Measurements from ENCODE around the gene MAK. TPM values are rescaled to one million over a fixed set of nuclear protein-coding genes. Genes with fewer than 3 reads are reported as not detected.

Gene MAK
- total RNA-seq, 1 experiment from 2014 or later = not detected

- no peaks in the 10 kb centered on the region for H3K27me3 ChIP-seq (ENCODE audit: low read length)
Measured at GRCh38 chr6:10847684-10848083, 9.3 kb upstream of the MAK start.

GRCh38 chr6:10843554-10843953 is 5.2 kb upstream of the MAK start:
- peaks cover 7% of the 10 kb centered on the region for H3K4me1 ChIP-seq (ENCODE audit: low read length)
- H3K4me2 ChIP-seq (ENCODE audit: low read depth, low read length, poor library complexity, severe bottlenecking) = no peak overlapping the region
- H3K9me3 ChIP-seq (ENCODE audit: low read length) = no peaks in the 10 kb centered on the region
- no peaks in the 10 kb centered on the region for H3K36me3 ChIP-seq (ENCODE audit: insufficient read depth, low read length)
- no peaks in the 10 kb centered on the region for H4K20me1 ChIP-seq (ENCODE audit: insufficient read depth, low read depth, low read length)
- no peak overlapping the region for H2AFZ ChIP-seq (ENCODE audit: low read length)
- H3K9ac ChIP-seq (ENCODE audit: low read length) = no peak overlapping the region
- no peaks in the 10 kb centered on the region for H3K79me2 ChIP-seq (ENCODE audit: low read length)
- no peak overlapping the region for H3K4me3 ChIP-seq (ENCODE audit: low read length)
- no peaks in the 10 kb centered on the region for H3K9me2 ChIP-seq (replicated peaks; ENCODE audit: insufficient read depth, low read length)
- H3K27me3 ChIP-seq (ENCODE audit: low read length) = no peaks in the 10 kb centered on the region
- no peak overlapping the region for H3K27ac ChIP-seq (ENCODE audit: low read length)
- no peak for DNase-seq

More at GRCh38 chr6:10847684-10848083, 9.3 kb upstream of the MAK start:
- H2AFZ ChIP-seq (ENCODE audit: low read length) = no peak overlapping the region
- no peak overlapping the region for H3K4me3 ChIP-seq (ENCODE audit: low read length)
- no peaks in the 10 kb centered on the region for H3K9me2 ChIP-seq (replicated peaks; ENCODE audit: insufficient read depth, low read length)
- no peaks in the 10 kb centered on the region for H3K4me1 ChIP-seq (ENCODE audit: low read length)
- H3K79me2 ChIP-seq (ENCODE audit: low read length) = no peaks in the 10 kb centered on the region
- no peaks in the 10 kb centered on the region for H3K9me3 ChIP-seq (ENCODE audit: low read length)
- no peak overlapping the region for H3K9ac ChIP-seq (ENCODE audit: low read length)
- DNase-seq = peak; percentile 54
- H4K20me1 ChIP-seq (ENCODE audit: insufficient read depth, low read depth, low read length) = no peaks in the 10 kb centered on the region
- no peak overlapping the region for H3K27ac ChIP-seq (ENCODE audit: low read length)
- no peaks in the 10 kb centered on the region for H3K36me3 ChIP-seq (ENCODE audit: insufficient read depth, low read length)
- no peak overlapping the region for H3K4me2 ChIP-seq (ENCODE audit: low read depth, low read length, poor library complexity, severe bottlenecking)

GRCh38 chr6:10838794-10839333 is 525 bp upstream of the MAK start:
- no peaks in the 10 kb centered on the region for H3K9me2 ChIP-seq (replicated peaks; ENCODE audit: insufficient read depth, low read length)
- H3K4me1 ChIP-seq (ENCODE audit: low read length) = peaks cover 25% of the 10 kb centered on the region
- no peaks in the 10 kb centered on the region for H4K20me1 ChIP-seq (ENCODE audit: insufficient read depth, low read depth, low read length)
- no peak overlapping the region for H3K9ac ChIP-seq (ENCODE audit: low read length)
- H3K9me3 ChIP-seq (ENCODE audit: low read length) = no peaks in the 10 kb centered on the region
- H3K79me2 ChIP-seq (ENCODE audit: low read length) = no peaks in the 10 kb centered on the region
- H2AFZ ChIP-seq (ENCODE audit: low read length) = 0 out of 2 replicates have a peak overlapping the region, but pooled peaks have one; percentile 61
- DNase-seq = no peak
- H3K27me3 ChIP-seq (ENCODE audit: low read length) = no peaks in the 10 kb centered on the region
- no peaks in the 10 kb centered on the region for H3K36me3 ChIP-seq (ENCODE audit: insufficient read depth, low read length)
- peak overlapping the region; percentile 90 for H3K4me2 ChIP-seq (ENCODE audit: low read depth, low read length, poor library complexity, severe bottlenecking)
- no peak overlapping the region for H3K27ac ChIP-seq (ENCODE audit: low read length)
- H3K4me3 ChIP-seq (ENCODE audit: low read length) = peak overlapping the region; percentile 63; the same call in 1 of the 2 replicates

- Histone ChIP-seq H4K20me1 (ENCODE audit: insufficient read depth, low read depth, low read length) (no peaks in the 10 kb centered on the region), H3K27ac (ENCODE audit: low read length) (no peak overlapping the region), H3K4me2 (ENCODE audit: low read depth, low read length, poor library complexity, severe bottlenecking) (peak overlapping the region; percentile 90), H3K4me3 (ENCODE audit: low read length) (peak overlapping the region; percentile 63), H3K4me1 (ENCODE audit: low read length) (peaks cover 25% of the 10 kb centered on the region), H3K9ac (ENCODE audit: low read length) (peak overlapping the region; percentile 61), H2AFZ (ENCODE audit: low read length) (peak overlapping the region; percentile 82; the same call in 1 of the 2 replicates), H3K36me3 (ENCODE audit: insufficient read depth, low read length) (no peaks in the 10 kb centered on the region), H3K27me3 (ENCODE audit: low read length) (no peaks in the 10 kb centered on the region), H3K9me2 (replicated peaks; ENCODE audit: insufficient read depth, low read length) (no peaks in the 10 kb centered on the region), H3K79me2 (ENCODE audit: low read length) (no peaks in the 10 kb centered on the region), H3K9me3 (ENCODE audit: low read length) (no peaks in the 10 kb centered on the region)
- no peak for DNase-seq
Measured at GRCh38 chr6:10837622-10837994, 731 bp downstream of the MAK start.

GRCh38 chr6:10837009-10837621 is 1.2 kb downstream of the MAK start:
- Histone ChIP-seq H3K36me3 (ENCODE audit: insufficient read depth, low read length) (no peaks in the 10 kb centered on the region), H3K9me2 (replicated peaks; ENCODE audit: insufficient read depth, low read length) (no peaks in the 10 kb centered on the region), H3K27ac (ENCODE audit: low read length) (no peak overlapping the region), H3K4me1 (ENCODE audit: low read length) (peaks cover 25% of the 10 kb centered on the region), H3K4me2 (ENCODE audit: low read depth, low read length, poor library complexity, severe bottlenecking) (peak overlapping the region; percentile 90), H3K9ac (ENCODE audit: low read length) (peak overlapping the region; percentile 61), H4K20me1 (ENCODE audit: insufficient read depth, low read depth, low read length) (no peaks in the 10 kb centered on the region), H3K4me3 (ENCODE audit: low read length) (peak overlapping the region; percentile 63), H3K79me2 (ENCODE audit: low read length) (no peaks in the 10 kb centered on the region), H3K9me3 (ENCODE audit: low read length) (no peaks in the 10 kb centered on the region), H3K27me3 (ENCODE audit: low read length) (no peaks in the 10 kb centered on the region), H2AFZ (ENCODE audit: low read length) (peak overlapping the region; percentile 82; the same call in 1 of the 2 replicates)
- no peak for DNase-seq

- no peak overlapping the region for H3K9ac ChIP-seq (ENCODE audit: low read length)
- no peak for DNase-seq
- H2AFZ ChIP-seq (ENCODE audit: low read length) = no peak overlapping the region
- H3K79me2 ChIP-seq (ENCODE audit: low read length) = no peaks in the 10 kb centered on the region
- H3K27me3 ChIP-seq (ENCODE audit: low read length) = no peaks in the 10 kb centered on the region
- H3K4me3 ChIP-seq (ENCODE audit: low read length) = no peak overlapping the region
- no peak overlapping the region for H3K4me2 ChIP-seq (ENCODE audit: low read depth, low read length, poor library complexity, severe bottlenecking)
- no peaks in the 10 kb centered on the region for H3K9me3 ChIP-seq (ENCODE audit: low read length)
- H4K20me1 ChIP-seq (ENCODE audit: insufficient read depth, low read depth, low read length) = no peaks in the 10 kb centered on the region
- H3K36me3 ChIP-seq (ENCODE audit: insufficient read depth, low read length) = no peaks in the 10 kb centered on the region
- peaks cover 25% of the 10 kb centered on the region for H3K4me1 ChIP-seq (ENCODE audit: low read length)
- H3K9me2 ChIP-seq (replicated peaks; ENCODE audit: insufficient read depth, low read length) = no peaks in the 10 kb centered on the region
- no peak overlapping the region for H3K27ac ChIP-seq (ENCODE audit: low read length)
Measured at GRCh38 chr6:10834823-10835222, 3.5 kb downstream of the MAK start.

GRCh38 chr6:10831609-10832008 is 6.7 kb downstream of the MAK start:
- no peaks in the 10 kb centered on the region for H3K36me3 ChIP-seq (ENCODE audit: insufficient read depth, low read length)
- H3K27ac ChIP-seq (ENCODE audit: low read length) = no peak overlapping the region
- H3K27me3 ChIP-seq (ENCODE audit: low read length) = no peaks in the 10 kb centered on the region
- H2AFZ ChIP-seq (ENCODE audit: low read length) = no peak overlapping the region
- H4K20me1 ChIP-seq (ENCODE audit: insufficient read depth, low read depth, low read length) = no peaks in the 10 kb centered on the region
- no peaks in the 10 kb centered on the region; the same call in 1 of the 2 replicates for H3K4me1 ChIP-seq (ENCODE audit: low read length)
- no peak overlapping the region for H3K4me2 ChIP-seq (ENCODE audit: low read depth, low read length, poor library complexity, severe bottlenecking)
- H3K9me2 ChIP-seq (replicated peaks; ENCODE audit: insufficient read depth, low read length) = no peaks in the 10 kb centered on the region
- H3K79me2 ChIP-seq (ENCODE audit: low read length) = no peaks in the 10 kb centered on the region
- no peak overlapping the region for H3K9ac ChIP-seq (ENCODE audit: low read length)
- no peak for DNase-seq
- no peak overlapping the region for H3K4me3 ChIP-seq (ENCODE audit: low read length)
- H3K9me3 ChIP-seq (ENCODE audit: low read length) = no peaks in the 10 kb centered on the region

GRCh38 chr6:10824819-10825218 is 13.5 kb downstream of the MAK start:
- Histone ChIP-seq H3K4me1 (ENCODE audit: low read length) (no peaks in the 10 kb centered on the region), H4K20me1 (ENCODE audit: insufficient read depth, low read depth, low read length) (no peaks in the 10 kb centered on the region), H3K9ac (ENCODE audit: low read length) (no peak overlapping the region), H3K9me3 (ENCODE audit: low read length) (no peaks in the 10 kb centered on the region), H3K79me2 (ENCODE audit: low read length) (no peaks in the 10 kb centered on the region), H3K27me3 (ENCODE audit: low read length) (no peaks in the 10 kb centered on the region), H3K4me2 (ENCODE audit: low read depth, low read length, poor library complexity, severe bottlenecking) (no peak overlapping the region), H2AFZ (ENCODE audit: low read length) (no peak overlapping the region), H3K36me3 (ENCODE audit: insufficient read depth, low read length) (no peaks in the 10 kb centered on the region), H3K27ac (ENCODE audit: low read length) (no peak overlapping the region), H3K4me3 (ENCODE audit: low read length) (no peak overlapping the region), H3K9me2 (replicated peaks; ENCODE audit: insufficient read depth, low read length) (no peaks in the 10 kb centered on the region)
- no peak for DNase-seq

Measured in Karpas-422 (cell line).